ENCODE measurements around the gene ZSCAN12. TPM values are rescaled to one million over a fixed set of nuclear protein-coding genes. Genes with fewer than 3 reads are reported as not detected.

Gene ZSCAN12
- total and polyA plus RNA-seq, 2 of the 13 experiments (the other 11 are each of a cell fraction or from before 2014, with no cell fraction given): 2.8 to 8.9 TPM

GRCh38 chr6:28335564-28336283, 63.8 kb downstream of the ZSCAN12 start, which contains the start of gene ZSCAN31 (continued):
- TF ChIP-seq ZBTB44 (CRISPR knock-in tag; IDR thresholded peaks at IDR 0.05): 0 out of 2 replicates have a peak, but pooled peaks have one; percentile 41
- TF ChIP-seq ZNF710 (CRISPR knock-in tag; IDR thresholded peaks at IDR 0.05; ENCODE audit: borderline replicate concordance): peak; percentile 60
- peak; percentile 48 for TF ChIP-seq JUN (CRISPR knock-in tag; IDR thresholded peaks at IDR 0.05)
- peak; percentile 89 for TF ChIP-seq ZNF678 (CRISPR knock-in tag; IDR thresholded peaks at IDR 0.05)
- TF ChIP-seq HNF1A (IDR thresholded peaks at IDR 0.05; ENCODE audit: low read depth): no peak
- peak; percentile 70 for TF ChIP-seq HNF1A (CRISPR knock-in tag; IDR thresholded peaks at IDR 0.05; ENCODE audit: borderline replicate concordance)
- no peak for TF ChIP-seq ZNF777 (CRISPR knock-in tag; IDR thresholded peaks at IDR 0.05)
- TF ChIP-seq IRF1 (CRISPR knock-in tag; IDR thresholded peaks at IDR 0.05; ENCODE audit: low read depth): no peak
- TF ChIP-seq ZNF576 (CRISPR knock-in tag; IDR thresholded peaks at IDR 0.05): no peak
- no peak; the same call in 1 of the 2 replicates for TF ChIP-seq ZNF20 (CRISPR knock-in tag; IDR thresholded peaks at IDR 0.05)
- TF ChIP-seq ZNF557 (CRISPR knock-in tag; IDR thresholded peaks at IDR 0.05): no peak; the same call in 1 of the 2 replicates
- peak; percentile 80 for TF ChIP-seq ASH2L (IDR thresholded peaks at IDR 0.05; ENCODE audit: insufficient read length, low read depth, low read length)
- TF ChIP-seq ZNF660 (CRISPR knock-in tag; IDR thresholded peaks at IDR 0.05; ENCODE audit: borderline replicate concordance, low read depth): no peak
- TF ChIP-seq HES4 (CRISPR knock-in tag; IDR thresholded peaks at IDR 0.05; ENCODE audit: borderline replicate concordance): peak; percentile 52; the same call in 1 of the 2 replicates
- TF ChIP-seq ZNF180 (CRISPR knock-in tag; IDR thresholded peaks at IDR 0.05; ENCODE audit: borderline replicate concordance, low read depth): 0 out of 2 replicates have a peak, but pooled peaks have one; percentile 22
- TF ChIP-seq ZFX (CRISPR knock-in tag; IDR thresholded peaks at IDR 0.05; ENCODE audit: low read depth): peak; percentile 75
- TF ChIP-seq ZBTB38 (CRISPR knock-in tag; IDR thresholded peaks at IDR 0.05): 0 out of 2 replicates have a peak, but pooled peaks have one; percentile 21
- TF ChIP-seq ZNF674 (CRISPR knock-in tag; IDR thresholded peaks at IDR 0.05; ENCODE audit: low read depth): no peak
- peak; percentile 70; the same call in 1 of the 2 replicates for TF ChIP-seq XBP1 (CRISPR knock-in tag; IDR thresholded peaks at IDR 0.05)
- TF ChIP-seq KMT2B (CRISPR knock-in tag; IDR thresholded peaks at IDR 0.05): peak; percentile 73

Measured in HepG2 (cell line).